ENCODE data around the gene TRPT1.

- TF ChIP-seq CTCF (IDR thresholded peaks at IDR 0.05; ENCODE audit: low read length) (peak; percentile 21), EZH2 (IDR thresholded peaks at IDR 0.05; ENCODE audit: borderline replicate concordance, low read length) (no peak)
Observed at GRCh38 chr11:64225608-64226506, at the start of gene TRPT1, which contains the start of gene NUDT22.
